Ascending aorta (tissue), 2 donors: ENCODE results near the gene JHY. TPM values are rescaled to one million over a fixed set of nuclear protein-coding genes. Genes with fewer than 3 reads are reported as not detected.

Source experiments
- DNase-seq, 2 donors: peaks; one replicate each; pipeline ENCODE4 v3.0.0-alpha.2; 2019; ENCODE audit warnings: low spot score in 2 of 2
- H3K27ac ChIP-seq, 2 donors: fragments of 200-600 bp; sonication (generic); one replicate each; pipeline ENCODE4 v1.5.1; 2016 to 2017; ENCODE audit warnings: mild to moderate bottlenecking in 1 of 2
- H3K27me3 ChIP-seq: fragments of 200-600 bp; sonication (generic); one replicate; pipeline ENCODE4 v1.5.1; 2017
- H3K36me3 ChIP-seq, 2 donors: fragments of 200-600 bp; sonication (generic); one replicate each; pipeline ENCODE4 v1.5.1; 2016
- H3K4me1 ChIP-seq, 2 donors: fragments of 200-600 bp; sonication (generic); one replicate each; pipeline ENCODE4 v1.5.1; 2016 to 2017; ENCODE audit warnings: mild to moderate bottlenecking in 1 of 2
- H3K4me3 ChIP-seq, 2 donors: fragments of 200-600 bp; sonication (generic); one replicate each; pipeline ENCODE4 v1.5.1; 2016 to 2017; ENCODE audit warnings: mild to moderate bottlenecking in 1 of 2
- H3K9me3 ChIP-seq, 2 donors: fragments of 200-600 bp; sonication (generic); one replicate each; pipeline ENCODE4 v1.5.1; 2016
- CTCF ChIP-seq, 3 experiments: fragments of 200-600 bp in 2 of 3; fragments of 450-650 bp in 1 of 3; sonication (generic) in 2 of 3; IDR thresholded peaks; one replicate each; pipeline ENCODE4 v1.5.1; 2016 to 2019; ENCODE audit warnings: antibody characterized with exemption in 3 of 3, mild to moderate bottlenecking in 1 of 3, moderate library complexity in 1 of 3
- intact Hi-C: fragments of 100-400 bp; cut with DNase I; formaldehyde crosslinking; loops from one replicate; pipeline ENCODE4 v1.15.1; 2023
- total RNA-seq: library from RNA; depleted of rRNA; stranded (reverse); fragments of >200 nt; gene quantifications from one replicate; pipeline ENCODE4 v1.1.0, GENCODE V29; 2016

The JHY gene
- total RNA-seq, 1 donor from 2014 or later = 1.3 TPM

GRCh38 chr11:122863704-122864326 is 18.7 kb upstream of the JHY start:
- Histone ChIP-seq H3K36me3 (no peaks in the 10 kb centered on the region), H3K27ac (no peak overlapping the region), H3K4me1 (no peaks in the 10 kb centered on the region), H3K4me3 (no peak overlapping the region), H3K27me3 (no peaks in the 10 kb centered on the region), H3K9me3 (no peaks in the 10 kb centered on the region)
- peak; percentile 50 to 81 (median 79) for TF ChIP-seq CTCF (IDR thresholded peaks at IDR 0.05)
- intact Hi-C loops = loop anchor here (1.0 to 10.0 kb wide), 2 partner anchors 159 to 191 kb away; no protein-coding TSS in a partner anchor
- DNase-seq = peak in 1 of 2 donors; percentile 66

GRCh38 chr11:122864386-122865115 is 18.0 kb upstream of the JHY start:
- no peaks in the 10 kb centered on the region for H3K36me3 ChIP-seq
- intact Hi-C loops = loop anchor here (10.0 kb wide), 1 partner anchor 190 kb away; no protein-coding TSS in a partner anchor
- DNase-seq = no peak
- no peak for TF ChIP-seq CTCF (IDR thresholded peaks at IDR 0.05)
- H3K27ac ChIP-seq = no peak overlapping the region
- no peaks in the 10 kb centered on the region for H3K27me3 ChIP-seq
- H3K4me3 ChIP-seq = no peak overlapping the region
- no peaks in the 10 kb centered on the region for H3K4me1 ChIP-seq
- no peaks in the 10 kb centered on the region for H3K9me3 ChIP-seq

- Histone ChIP-seq H3K4me3 (no peak overlapping the region), H3K27me3 (no peaks in the 10 kb centered on the region), H3K4me1 (no peaks in the 10 kb centered on the region), H3K27ac (no peak overlapping the region), H3K9me3 (no peaks in the 10 kb centered on the region), H3K36me3 (no peaks in the 10 kb centered on the region)
- intact Hi-C loops = loop anchor here (10.0 kb wide), 1 partner anchor 185 kb away; no protein-coding TSS in a partner anchor
- no peak for TF ChIP-seq CTCF (IDR thresholded peaks at IDR 0.05)
- no peak for DNase-seq
These were observed 12.9 kb upstream of the JHY start for GRCh38 chr11:122869622-122870021.

- H3K36me3 ChIP-seq = no peaks in the 10 kb centered on the region
- no peak for TF ChIP-seq CTCF (IDR thresholded peaks at IDR 0.05)
- no peak overlapping the region for H3K4me3 ChIP-seq
- H3K27me3 ChIP-seq = no peaks in the 10 kb centered on the region
- intact Hi-C loops = no loop called here
- H3K9me3 ChIP-seq = no peaks in the 10 kb centered on the region
- H3K4me1 ChIP-seq = no peaks in the 10 kb centered on the region
- no peak for DNase-seq
- H3K27ac ChIP-seq = no peak overlapping the region
These were observed 11.3 kb upstream of the JHY start for GRCh38 chr11:122871302-122871701.

- no peak overlapping the region for H3K4me3 ChIP-seq
- no peak for DNase-seq
These were observed 10.5 kb upstream of the JHY start for GRCh38 chr11:122872046-122872445.

More at GRCh38 chr11:122872046-122872445, 10.5 kb upstream of the JHY start:
- Histone ChIP-seq H3K27me3 (no peaks in the 10 kb centered on the region), H3K9me3 (no peaks in the 10 kb centered on the region), H3K36me3 (no peaks in the 10 kb centered on the region), H3K4me1 (no peaks in the 10 kb centered on the region), H3K27ac (no peak overlapping the region)
- intact Hi-C loops = no loop called here
- TF ChIP-seq CTCF (IDR thresholded peaks at IDR 0.05) = no peak
